ENCODE results near the gene NCKAP5.
"Not testable (repeated sequence)": the region's sequence is repeated elsewhere in the genome, so short reads cannot be mapped to it uniquely, and the experiment has no call there.

NCKAP5 gene

GRCh38 chr2:133253793-133254192 lies 314.5 kb downstream of the NCKAP5 start:
- DNase-seq = no peak

GRCh38 chr2:133252780-133253355 lies 315.4 kb downstream of the NCKAP5 start:
- DNase-seq = no peak

- no peak for DNase-seq
These were observed 318.9 kb downstream of the NCKAP5 start for GRCh38 chr2:133249362-133249761.

- no peak for DNase-seq
These were observed 320.0 kb downstream of the NCKAP5 start for GRCh38 chr2:133248264-133248663.

- peak; percentile 52 for DNase-seq
These were observed 320.6 kb downstream of the NCKAP5 start for GRCh38 chr2:133247631-133248030.

GRCh38 chr2:133241224-133241571 lies 327.1 kb downstream of the NCKAP5 start:
- no peak for DNase-seq

GRCh38 chr2:133240491-133241223 lies 327.6 kb downstream of the NCKAP5 start:
- no peak for DNase-seq

GRCh38 chr2:133235968-133236367 lies 332.3 kb downstream of the NCKAP5 start:
- no peak for DNase-seq

- DNase-seq = no peak
These were observed 335.7 kb downstream of the NCKAP5 start for GRCh38 chr2:133232556-133232955.

GRCh38 chr2:133231264-133231663 lies 337.0 kb downstream of the NCKAP5 start:
- peak; percentile 2 for DNase-seq

- no peak for DNase-seq
These were observed 338.3 kb downstream of the NCKAP5 start for GRCh38 chr2:133229974-133230373.

- DNase-seq = no peak
These were observed 345.0 kb downstream of the NCKAP5 start for GRCh38 chr2:133223226-133223625.

- DNase-seq = no peak
These were observed 346.9 kb downstream of the NCKAP5 start for GRCh38 chr2:133221398-133221797.

GRCh38 chr2:133218204-133218603 lies 350.1 kb downstream of the NCKAP5 start:
- DNase-seq = no peak

GRCh38 chr2:133215477-133215876 lies 352.8 kb downstream of the NCKAP5 start:
- no peak for DNase-seq

- DNase-seq = no peak
These were observed 354.6 kb downstream of the NCKAP5 start for GRCh38 chr2:133213651-133214050.

GRCh38 chr2:133209325-133209724 lies 358.9 kb downstream of the NCKAP5 start:
- no peak for DNase-seq

- not testable (repeated sequence) for DNase-seq
These were observed 361.6 kb downstream of the NCKAP5 start for GRCh38 chr2:133206666-133207065.

GRCh38 chr2:133204421-133204820 lies 363.8 kb downstream of the NCKAP5 start:
- DNase-seq = no peak

- peak; percentile 45 for DNase-seq
These were observed 367.4 kb downstream of the NCKAP5 start for GRCh38 chr2:133200684-133201421.

GRCh38 chr2:133198678-133199077 lies 369.6 kb downstream of the NCKAP5 start:
- DNase-seq = no peak

GRCh38 chr2:133197156-133197555 lies 371.1 kb downstream of the NCKAP5 start:
- DNase-seq = no peak

GRCh38 chr2:133194777-133195335 lies 373.4 kb downstream of the NCKAP5 start:
- DNase-seq = no peak

- DNase-seq = no peak
These were observed 374.0 kb downstream of the NCKAP5 start for GRCh38 chr2:133194362-133194655.
